ENCODE measurements around the gene TMEM243.

- TF ChIP-seq CTCF (IDR thresholded peaks at IDR 0.05) (no peak), EP300 (IDR thresholded peaks at IDR 0.05) (no peak)
Measured at GRCh38 chr7:87199700-87200450, 19.7 kb downstream of the TMEM243 start.

Measured in upper lobe of left lung (tissue), 4 donors.